H1 (cell line): ENCODE results near the gene NELL1. TPM values are rescaled to one million over a fixed set of nuclear protein-coding genes. Genes with fewer than 3 reads are reported as not detected.

ENCODE experiments used
- CTCF ChIA-PET: fragments of 300-600 bp; sonication (Branson Sonifier 250); formaldehyde crosslinking; loops from one replicate; lab custom pipeline; 2021; ENCODE audit not compliant: partially characterized antibody; lab: Charles Lee
- POLR2A ChIA-PET: fragments of 300-600 bp; sonication (Branson Sonifier 250); formaldehyde crosslinking; loops from one replicate; lab custom pipeline; 2021; ENCODE audit warnings: inconsistent platforms; ENCODE audit not compliant: partially characterized antibody; lab: Charles Lee
- DNase-seq, 2 experiments: peaks; one replicate each; pipeline versions ENCODE4 v3.0.0 to v3.0.0-alpha.2; 2010 to 2022; ENCODE audit warnings: low spot score in 2 of 2, low read depth in 1 of 2, mixed read lengths in 1 of 2
- FAIRE-seq: peaks from 2 replicates; lab custom pipeline; 2011; peaks lifted over from hg19 to GRCh38; lab: Jason Lieb, UNC
- H2AFZ ChIP-seq: 2 replicates; pipeline ENCODE4 v1.8.1; 2012; ENCODE audit warnings: low read length, inconsistent platforms
- H2AK5ac ChIP-seq: 2 replicates; pipeline ENCODE4 v1.6.1; 2013; ENCODE audit warnings: low read depth, low read length
- H2BK120ac ChIP-seq: replicated peaks from 2 replicates; pipeline ENCODE3; 2013; ENCODE audit warnings: low read depth, low read length, inconsistent platforms
- H2BK12ac ChIP-seq: 2 replicates; pipeline ENCODE4 v1.6.1; 2013; ENCODE audit warnings: low read depth, low read length
- H2BK15ac ChIP-seq: 2 replicates; pipeline ENCODE4 v1.6.1; 2013; ENCODE audit warnings: low read length
- H2BK20ac ChIP-seq: 2 replicates; pipeline ENCODE4 v1.6.1; 2013; ENCODE audit warnings: low read length
- H2BK5ac ChIP-seq: 2 replicates; pipeline ENCODE4 v1.6.1; 2013; ENCODE audit warnings: low read depth, low read length
- H3K14ac ChIP-seq: 2 replicates; pipeline ENCODE4 v1.6.1; 2013; ENCODE audit warnings: inconsistent platforms; ENCODE audit not compliant: insufficient read length
- H3K18ac ChIP-seq: 2 replicates; pipeline ENCODE4 v1.6.1; 2013; ENCODE audit warnings: low read length; ENCODE audit errors: extremely low read depth
- H3K23ac ChIP-seq: 2 replicates; pipeline ENCODE4 v1.6.1; 2013; ENCODE audit warnings: inconsistent platforms; ENCODE audit not compliant: insufficient read length
- H3K23me2 ChIP-seq: 2 replicates; pipeline ENCODE4 v1.6.1; 2013; ENCODE audit warnings: low read depth, low read length
- H3K27ac ChIP-seq: 2 replicates; pipeline ENCODE4 v1.6.1; 2011; ENCODE audit warnings: low read depth, low read length, inconsistent platforms
- H3K27me3 ChIP-seq, 4 experiments: replicated peaks in 1 of 4; 1 replicate in 1 of 4; 2 replicates in 3 of 4; pipeline versions ENCODE4 v1.6.1 to v1.8.1; 2011 to 2013; ENCODE audit warnings: low read length in 3 of 4, mild to moderate bottlenecking in 3 of 4, inconsistent platforms in 2 of 4, mixed read lengths in 2 of 4, moderate library complexity in 1 of 4; ENCODE audit not compliant: control insufficient read depth in 3 of 4, insufficient read depth in 3 of 4; ENCODE audit errors: extremely low read depth in 1 of 4
- H3K36me3 ChIP-seq, 4 experiments: 2 replicates each; pipeline versions ENCODE4 v1.6.1 to v1.8.1; 2011 to 2013; ENCODE audit warnings: mild to moderate bottlenecking in 4 of 4, low read length in 3 of 4, moderate library complexity in 2 of 4, control low read depth in 1 of 4, inconsistent platforms in 1 of 4; ENCODE audit not compliant: insufficient read depth in 4 of 4, control insufficient read depth in 2 of 4
- H3K4ac ChIP-seq: replicated peaks from 2 replicates; pipeline ENCODE3; 2013; ENCODE audit warnings: low read length, low read depth, mixed read lengths, inconsistent platforms; ENCODE audit not compliant: insufficient read length
- H3K4me1 ChIP-seq, 4 experiments: replicated peaks in 1 of 4; 1 replicate in 1 of 4; 2 replicates in 3 of 4; pipeline versions ENCODE4 v1.6.1 to v1.8.1; 2011 to 2013; ENCODE audit warnings: low read length in 3 of 4, inconsistent platforms in 2 of 4, mixed read lengths in 1 of 4; ENCODE audit not compliant: insufficient read depth in 4 of 4, control insufficient read depth in 3 of 4
- H3K4me2 ChIP-seq, 2 experiments: 2 replicates each; pipeline versions ENCODE4 v1.6.1 to v1.8.1; 2011 to 2013; ENCODE audit warnings: low read depth in 2 of 2, low read length in 2 of 2, control low read depth in 1 of 2, inconsistent platforms in 1 of 2, mild to moderate bottlenecking in 1 of 2; ENCODE audit not compliant: insufficient read depth in 1 of 2
- H3K4me3 ChIP-seq, 4 experiments: fragments of 200-600, 300-600 bp in 1 of 4; sonication (generic), shearing (Covaris generic), sonication (Bioruptor Twin) in 1 of 4; 2 replicates each; pipeline versions ENCODE4 v1.5.1 to v1.8.1; 2011 to 2016; ENCODE audit warnings: low read length in 4 of 4, low read depth in 3 of 4, control low read depth in 2 of 4, inconsistent platforms in 2 of 4, mild to moderate bottlenecking in 2 of 4, mixed read lengths in 1 of 4, moderate library complexity in 1 of 4; ENCODE audit not compliant: insufficient read depth in 2 of 4; ENCODE audit errors: extremely low read depth in 1 of 4
- H3K56ac ChIP-seq: replicated peaks from 2 replicates; pipeline ENCODE3; 2013; ENCODE audit warnings: low read depth, mild to moderate bottlenecking, mixed read lengths, low read length, inconsistent platforms; ENCODE audit not compliant: insufficient read length
- H3K79me1 ChIP-seq: 2 replicates; pipeline ENCODE4 v1.6.1; 2013; ENCODE audit warnings: low read depth, low read length, control low read depth
- H3K79me2 ChIP-seq, 2 experiments: 2 replicates each; pipeline versions ENCODE4 v1.6.1 to v1.8.1; 2012 to 2013; ENCODE audit warnings: low read length in 2 of 2, mild to moderate bottlenecking in 2 of 2, inconsistent platforms in 1 of 2; ENCODE audit not compliant: insufficient read depth in 2 of 2, control insufficient read depth in 1 of 2
- H3K9ac ChIP-seq, 4 experiments: replicated peaks in 1 of 4; 1 replicate in 1 of 4; 2 replicates in 3 of 4; pipeline versions ENCODE4 v1.6.1 to v1.8.1; 2011 to 2013; ENCODE audit warnings: low read depth in 3 of 4, low read length in 3 of 4, control low read depth in 2 of 4, mild to moderate bottlenecking in 2 of 4, moderate library complexity in 2 of 4, inconsistent platforms in 1 of 4; ENCODE audit errors: extremely low read depth in 1 of 4
- H3K9me3 ChIP-seq, 2 experiments: 2 replicates each; pipeline versions ENCODE4 v1.6.1 to v1.8.1; 2012 to 2013; ENCODE audit warnings: mild to moderate bottlenecking in 2 of 2, moderate library complexity in 2 of 2, control low read depth in 1 of 2, inconsistent platforms in 1 of 2, low read depth in 1 of 2, low read length in 1 of 2, mixed read lengths in 1 of 2; ENCODE audit not compliant: insufficient read depth in 2 of 2
- H4K20me1 ChIP-seq, 2 experiments: replicated peaks in 1 of 2; 2 replicates each; pipeline versions ENCODE3 to v1.8.1; 2011 to 2013; ENCODE audit warnings: inconsistent platforms in 2 of 2, low read length in 2 of 2, mild to moderate bottlenecking in 1 of 2; ENCODE audit not compliant: insufficient read depth in 2 of 2, control insufficient read depth in 1 of 2
- H4K5ac ChIP-seq: 2 replicates; pipeline ENCODE4 v1.6.1; 2013; ENCODE audit warnings: low read length, low read depth, mixed read lengths, inconsistent platforms; ENCODE audit not compliant: insufficient read length
- H4K8ac ChIP-seq: 2 replicates; pipeline ENCODE4 v1.8.0; 2013; ENCODE audit warnings: mild to moderate bottlenecking, moderate library complexity, low read length, inconsistent platforms; ENCODE audit not compliant: insufficient read depth; ENCODE audit errors: extremely low read depth
- H4K91ac ChIP-seq: replicated peaks from 2 replicates; pipeline ENCODE3; 2013; ENCODE audit warnings: low read length, mixed read lengths, inconsistent platforms; ENCODE audit not compliant: insufficient read length
- CHD1 ChIP-seq: IDR thresholded peaks from 2 replicates; pipeline ENCODE4 v1.6.1; 2012; ENCODE audit warnings: low read depth, low read length, improper control_type of control experiment
- CTCF ChIP-seq, 3 experiments: IDR thresholded peaks; 1 replicate in 2 of 3; 2 replicates in 1 of 3; pipeline versions ENCODE4 v1.5.1 to v1.6.1; 2011; ENCODE audit warnings: low read length in 3 of 3, mild to moderate bottlenecking in 3 of 3, inconsistent platforms in 2 of 3, low read depth in 1 of 3, moderate library complexity in 1 of 3; ENCODE audit not compliant: insufficient read depth in 1 of 3; ENCODE audit errors: control extremely low read depth in 1 of 3
- FOSL1 ChIP-seq: IDR thresholded peaks from 2 replicates; pipeline ENCODE4 v1.6.1; 2011; ENCODE audit warnings: mild to moderate bottlenecking, low read depth, low read length, moderate library complexity; ENCODE audit not compliant: insufficient read depth
- HDAC2 ChIP-seq, 2 experiments: fragments of 300-600 bp in 1 of 2; sonication (generic) in 1 of 2; IDR thresholded peaks; 2 replicates each; pipeline ENCODE4 v1.6.1; 2011 to 2012; ENCODE audit warnings: low read depth in 2 of 2, low read length in 2 of 2, mild to moderate bottlenecking in 2 of 2, moderate library complexity in 2 of 2, borderline replicate concordance in 1 of 2, inconsistent platforms in 1 of 2
- JUN ChIP-seq: IDR thresholded peaks from 2 replicates; pipeline ENCODE4 v1.6.1; 2011; ENCODE audit warnings: low read depth, mild to moderate bottlenecking, improper control_type of control experiment, low read length
- JUND ChIP-seq: IDR thresholded peaks from 2 replicates; pipeline ENCODE4 v1.6.1; 2011; ENCODE audit warnings: mild to moderate bottlenecking, improper control_type of control experiment, low read length
- KDM4A ChIP-seq: IDR thresholded peaks from one replicate; pipeline ENCODE4 v1.7.1; 2012; ENCODE audit warnings: low read depth, mild to moderate bottlenecking, moderate library complexity, low read length, inconsistent platforms; ENCODE audit not compliant: severe bottlenecking
- KDM5A ChIP-seq: fragments of 200-600 bp; IDR thresholded peaks from 2 replicates; pipeline ENCODE4 v1.7.1; 2012; ENCODE audit warnings: mild to moderate bottlenecking, low read length, inconsistent platforms, mixed read lengths
- PHF8 ChIP-seq: fragments of 200-600 bp; sonication (generic); conservative IDR thresholded peaks from 2 replicates; pipeline ENCODE4 v1.7.1; 2012; ENCODE audit warnings: low read depth, mild to moderate bottlenecking, inconsistent platforms, low read length, moderate library complexity
- WGBS, 2 experiments: shearing (Covaris generic) in 1 of 2; methylation state at CpG; one replicate each; pipeline versions ENCODE4 v1.1.6 to v1.1.7; 2013 to 2015; ENCODE audit warnings: low lambda C conversion rate in 2 of 2, mixed read lengths in 2 of 2, inconsistent platforms in 1 of 2, low coverage in 1 of 2, missing lambda C conversion rate in 1 of 2; ENCODE audit not compliant: insufficient replicate concordance in 2 of 2, insufficient coverage in 1 of 2, insufficient read length in 1 of 2; ENCODE audit errors: extremely low coverage in 1 of 2, missing lambda C conversion rate in 1 of 2; 5-methylcytosine and 5-hydroxymethylcytosine counted together
- polyA plus RNA-seq, 7 experiments: library from polyadenylated mRNA; depleted of rRNA in 3 of 7; stranded (reverse) in 5 of 7; unstranded in 2 of 7; fragments of >200 nt in 5 of 7; fragments of 200-250 nt in 2 of 7; gene quantifications; 1 replicate in 5 of 7; 2 replicates in 1 of 7; 4 replicates in 1 of 7; pipeline versions ENCODE4 v1.2.1 to v1.2.3, GENCODE V29; 2011 to 2013; ENCODE audit warnings: missing spikeins in 2 of 7, mixed read lengths in 2 of 7
- total RNA-seq: library from RNA; stranded (reverse); fragmentation: NEBNext Ultra II Directional; extraction: Animal tissue kit (Norgen Biotek cat#: 25700); gene quantifications from 2 replicates; pipeline ENCODE4 v1.2.1, GENCODE V29; 2021
- TF ChIP-seq, protein P1 (sequence below): IDR thresholded peaks from 2 replicates; pipeline ENCODE4 v1.6.1; 2012; ENCODE audit warnings: inconsistent platforms

The NELL1 gene
- total and polyA plus RNA-seq, 2 of the 8 experiments (the other 6 are each of a cell fraction or from before 2014, with no cell fraction given): 0.21 TPM; not detected in 1

DNA sequence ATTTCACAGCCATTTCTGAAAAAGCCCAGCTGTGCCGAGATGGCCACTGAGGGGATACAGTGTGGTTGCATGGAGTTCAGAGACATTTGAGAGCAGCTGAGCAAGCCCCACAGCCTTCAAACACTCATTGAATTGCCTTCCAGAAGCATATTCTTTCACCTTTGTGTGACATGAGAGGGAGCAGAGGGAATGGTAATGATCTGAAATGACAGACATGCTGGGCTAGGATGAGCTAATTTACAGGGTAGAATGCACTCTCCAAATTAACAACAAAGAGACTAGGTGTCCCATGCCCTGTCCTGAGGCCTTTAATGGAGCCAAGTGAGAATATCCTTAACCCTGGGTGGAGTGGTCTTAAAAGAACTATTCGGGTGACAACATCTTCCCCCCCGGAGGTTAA lies 585.4 kb downstream of the NELL1 start:
- H3K9me3 ChIP-seq: no peaks in the 10 kb centered on the region
- H3K14ac ChIP-seq: no peak overlapping the region
- no peak overlapping the region for H2BK12ac ChIP-seq
- H3K18ac ChIP-seq: no peak overlapping the region
- no peaks in the 10 kb centered on the region for H3K27me3 ChIP-seq
- no peaks in the 10 kb centered on the region for H3K79me2 ChIP-seq
- no peak overlapping the region for H3K9ac ChIP-seq
- no peaks in the 10 kb centered on the region for H3K23me2 ChIP-seq
- no peak overlapping the region for H4K91ac ChIP-seq
- H2AFZ ChIP-seq: peak overlapping the region; percentile 10
- 81% methylated on average over 3 of the region's 3 CpGs; no CpG with 5 or more reads in 1 of the 2 experiments for WGBS, 2 experiments
- H2BK120ac ChIP-seq: no peak overlapping the region
- no peak overlapping the region for H3K4me2 ChIP-seq
- no peak overlapping the region for H4K5ac ChIP-seq
- no peak overlapping the region for H4K8ac ChIP-seq
- DNase-seq (no peak), FAIRE-seq (no peak)
- no peak overlapping the region for H2BK20ac ChIP-seq
- no peak overlapping the region for H3K4ac ChIP-seq
- POLR2A ChIA-PET: no interaction called here
- no peak overlapping the region for H3K56ac ChIP-seq
- no peak overlapping the region for H3K4me3 ChIP-seq
- H2BK15ac ChIP-seq: no peak overlapping the region
- H2AK5ac ChIP-seq: no peak overlapping the region
- peaks cover 0 to 9% (median under 1%) of the 10 kb centered on the region in 4 experiments; a peak in 3 of 7 replicates for H3K4me1 ChIP-seq
- no peaks in the 10 kb centered on the region for H3K36me3 ChIP-seq
- H4K20me1 ChIP-seq: no peaks in the 10 kb centered on the region
- H2BK5ac ChIP-seq: no peak overlapping the region
- H3K79me1 ChIP-seq: no peaks in the 10 kb centered on the region
- TF ChIP-seq KDM4A: no peak
- no peak for TF ChIP-seq KDM5A
- no peak for TF ChIP-seq PHF8
- TF ChIP-seq CTCF (IDR thresholded peaks at IDR 0.05; ENCODE audit: control extremely low read depth in 1 of 3, insufficient read depth in 1 of 3, low read depth in 1 of 3, low read length in 3 of 3): no peak
- TF ChIP-seq HDAC2 (IDR thresholded peaks at IDR 0.05; ENCODE audit: borderline replicate concordance in 1 of 2, low read depth in 2 of 2, low read length in 2 of 2): no peak
- TF ChIP-seq JUN: no peak
- TF ChIP-seq, protein P1, sequence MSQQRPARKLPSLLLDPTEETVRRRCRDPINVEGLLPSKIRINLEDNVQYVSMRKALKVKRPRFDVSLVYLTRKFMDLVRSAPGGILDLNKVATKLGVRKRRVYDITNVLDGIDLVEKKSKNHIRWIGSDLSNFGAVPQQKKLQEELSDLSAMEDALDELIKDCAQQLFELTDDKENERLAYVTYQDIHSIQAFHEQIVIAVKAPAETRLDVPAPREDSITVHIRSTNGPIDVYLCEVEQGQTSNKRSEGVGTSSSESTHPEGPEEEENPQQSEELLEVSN: no peak
- TF ChIP-seq FOSL1: no peak
- TF ChIP-seq CHD1: no peak
- TF ChIP-seq JUND: no peak
- no peak overlapping the region for H3K27ac ChIP-seq
- CTCF ChIA-PET: interaction anchor here (0.6 to 1.7 kb wide), 5 partner anchors 12 to 1340 kb away, joined by 3 to 6 read pairs (median 4); no protein-coding TSS in a partner anchor
- H3K23ac ChIP-seq: no peak overlapping the region
